ENCODE results near the gene SORCS2. TPM values are rescaled to one million over a fixed set of nuclear protein-coding genes. Genes with fewer than 3 reads are reported as not detected.
A peak's percentile ranks its signal among the peaks of the same experiment; 100 is the strongest.

SORCS2 gene
- total RNA-seq, 6 donors from 2014 or later = 2.2 to 28.3 (median 7.2) TPM

DNA sequence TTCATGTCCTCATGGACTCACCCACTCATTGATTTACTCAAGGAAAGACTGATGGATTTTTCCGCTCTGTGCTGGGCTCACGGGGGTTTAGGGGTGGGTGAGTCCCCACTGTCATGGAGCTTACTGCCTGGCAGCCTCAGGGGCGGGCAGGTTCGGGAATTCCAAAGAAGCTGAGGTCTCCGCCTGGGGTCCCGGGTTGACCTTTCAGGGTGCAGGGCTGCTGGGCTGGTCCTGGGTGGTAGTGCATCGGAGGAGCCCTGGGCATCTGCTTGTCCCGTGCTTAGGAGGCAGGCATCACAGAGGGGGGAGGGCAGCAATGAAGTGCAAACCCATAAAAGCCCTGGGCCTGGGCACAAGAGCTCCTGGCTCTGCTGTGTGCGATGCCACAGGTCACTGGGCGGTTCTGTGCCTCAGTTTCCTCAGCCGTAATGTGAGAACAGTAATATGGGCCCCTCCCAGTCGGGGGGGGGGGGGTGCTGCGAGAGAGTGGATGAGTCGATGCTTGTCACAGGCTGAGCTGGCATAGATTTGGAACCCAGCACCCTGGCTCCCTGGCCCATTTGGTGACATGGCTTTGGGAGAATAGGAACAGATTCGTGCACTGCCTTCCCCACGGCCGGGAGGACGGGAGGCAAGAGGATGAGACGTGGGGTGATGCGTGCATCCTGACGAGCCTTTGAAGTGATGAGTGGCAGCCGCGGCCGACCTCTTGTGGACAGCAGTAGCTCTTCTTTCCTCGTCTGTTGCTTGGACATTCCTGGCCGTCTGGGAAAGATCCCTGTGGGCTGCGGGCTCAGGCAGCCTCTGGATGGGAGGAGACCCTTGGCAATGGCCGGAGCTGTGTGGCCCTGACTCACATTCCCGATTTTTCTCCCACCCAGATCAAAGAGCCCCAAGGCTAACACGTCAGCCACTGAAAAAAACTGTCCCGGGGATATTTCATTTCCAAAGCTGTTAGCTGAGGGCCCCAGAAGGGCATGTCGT lies 200.4 kb downstream of the SORCS2 start:
- H3K27ac ChIP-seq = no peak overlapping the region
- TF ChIP-seq POLR2AphosphoS5 (IDR thresholded peaks at IDR 0.05) (no peak), EP300 (IDR thresholded peaks at IDR 0.05) (no peak), POLR2A (IDR thresholded peaks at IDR 0.05) (no peak)
- TF ChIP-seq, protein P1, sequence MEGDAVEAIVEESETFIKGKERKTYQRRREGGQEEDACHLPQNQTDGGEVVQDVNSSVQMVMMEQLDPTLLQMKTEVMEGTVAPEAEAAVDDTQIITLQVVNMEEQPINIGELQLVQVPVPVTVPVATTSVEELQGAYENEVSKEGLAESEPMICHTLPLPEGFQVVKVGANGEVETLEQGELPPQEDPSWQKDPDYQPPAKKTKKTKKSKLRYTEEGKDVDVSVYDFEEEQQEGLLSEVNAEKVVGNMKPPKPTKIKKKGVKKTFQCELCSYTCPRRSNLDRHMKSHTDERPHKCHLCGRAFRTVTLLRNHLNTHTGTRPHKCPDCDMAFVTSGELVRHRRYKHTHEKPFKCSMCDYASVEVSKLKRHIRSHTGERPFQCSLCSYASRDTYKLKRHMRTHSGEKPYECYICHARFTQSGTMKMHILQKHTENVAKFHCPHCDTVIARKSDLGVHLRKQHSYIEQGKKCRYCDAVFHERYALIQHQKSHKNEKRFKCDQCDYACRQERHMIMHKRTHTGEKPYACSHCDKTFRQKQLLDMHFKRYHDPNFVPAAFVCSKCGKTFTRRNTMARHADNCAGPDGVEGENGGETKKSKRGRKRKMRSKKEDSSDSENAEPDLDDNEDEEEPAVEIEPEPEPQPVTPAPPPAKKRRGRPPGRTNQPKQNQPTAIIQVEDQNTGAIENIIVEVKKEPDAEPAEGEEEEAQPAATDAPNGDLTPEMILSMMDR (IDR thresholded peaks at IDR 0.05) = no peak
- no peak overlapping the region for H3K4me3 ChIP-seq
- H3K36me3 ChIP-seq = no peaks in the 10 kb centered on the region
- ATAC-seq (ENCODE audit: low FRiP score in 2 of 2) = peak in 1 of 2 donors; percentile 93
- H3K27me3 ChIP-seq = no peaks in the 10 kb centered on the region
- peak; percentile 18 to 79 for DNase-seq
- 57 to 69% methylated on average over 18 to 31 of the region's 32 CpGs for WGBS, 2 donors
- H3K9me3 ChIP-seq = no peaks in the 10 kb centered on the region
- H3K4me1 ChIP-seq = peaks cover 0 to 2% (median under 1%) of the 10 kb centered on the region in 4 donors

GRCh38 chr4:7393601-7394575 lies 201.6 kb downstream of the SORCS2 start:
- H3K27ac ChIP-seq = no peak overlapping the region
- no peaks in the 10 kb centered on the region for H3K9me3 ChIP-seq
- TF ChIP-seq, protein P1 (IDR thresholded peaks at IDR 0.05) = no peak
- no peak for TF ChIP-seq EP300 (IDR thresholded peaks at IDR 0.05)
- TF ChIP-seq POLR2A (IDR thresholded peaks at IDR 0.05) = no peak
- no peak for TF ChIP-seq POLR2AphosphoS5 (IDR thresholded peaks at IDR 0.05)
- ATAC-seq (ENCODE audit: low FRiP score in 2 of 2) (no peak), DNase-seq (peak in 1 of 2 donors; percentile 18)
- no peaks in the 10 kb centered on the region for H3K36me3 ChIP-seq
- peaks cover 0 to 8% (median 4%) of the 10 kb centered on the region in 4 donors for H3K4me1 ChIP-seq
- 79 to 80% methylated on average over 25 to 29 of the region's 29 CpGs for WGBS, 2 donors
- no peaks in the 10 kb centered on the region for H3K27me3 ChIP-seq
- H3K4me3 ChIP-seq = no peak overlapping the region

DNA sequence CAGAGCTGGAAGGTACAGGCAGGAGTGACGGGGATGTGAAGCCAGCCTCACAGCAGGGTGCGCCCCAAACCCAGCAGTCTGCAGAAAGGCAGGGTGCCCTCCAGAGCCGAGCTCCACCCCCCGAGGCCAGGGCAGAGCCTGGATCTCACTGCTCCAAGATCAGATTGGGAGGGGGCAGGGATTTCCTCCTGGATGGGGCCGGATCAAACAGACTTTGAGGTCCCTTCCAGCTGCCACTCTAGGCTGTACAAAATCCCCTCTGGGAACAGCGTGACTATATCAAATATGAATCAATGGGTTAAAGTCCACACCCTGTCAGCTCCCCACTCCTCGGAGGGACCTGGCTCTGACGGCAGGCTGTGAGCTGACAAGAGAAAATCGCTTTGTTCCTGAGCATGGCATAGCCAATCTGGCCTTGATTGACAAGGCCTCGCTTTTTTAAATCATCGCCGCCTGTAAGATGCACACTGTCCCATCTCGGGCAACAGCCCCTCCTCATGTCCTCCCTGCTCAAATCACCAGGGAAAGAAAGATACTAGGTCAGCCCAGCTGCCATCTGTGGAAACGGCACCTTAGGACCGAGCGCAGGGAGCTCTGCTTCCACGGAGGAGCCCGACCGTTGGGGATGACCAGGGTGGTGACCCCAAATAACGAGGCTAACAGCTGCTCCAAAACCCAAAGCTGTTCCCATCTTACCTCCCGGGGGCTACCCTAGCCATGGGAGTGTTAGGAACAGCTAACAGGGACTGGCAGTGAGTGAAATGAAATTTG lies 202.5 kb downstream of the SORCS2 start:
- H3K4me3 ChIP-seq = no peak overlapping the region
- WGBS, 2 donors = 70 to 78% methylated on average over 16 to 21 of the region's 21 CpGs
- DNase-seq = peak in 1 of 2 donors; percentile 16
- H3K27ac ChIP-seq = no peak overlapping the region
- TF ChIP-seq EP300 (IDR thresholded peaks at IDR 0.05) = no peak
- no peak for TF ChIP-seq POLR2AphosphoS5 (IDR thresholded peaks at IDR 0.05)
- TF ChIP-seq POLR2A (IDR thresholded peaks at IDR 0.05) = no peak
- TF ChIP-seq, protein P1 (IDR thresholded peaks at IDR 0.05) = no peak
- H3K9me3 ChIP-seq = no peaks in the 10 kb centered on the region
- no peaks in the 10 kb centered on the region for H3K36me3 ChIP-seq
- peaks cover 0 to 8% (median 4%) of the 10 kb centered on the region in 4 donors for H3K4me1 ChIP-seq
- no peaks in the 10 kb centered on the region for H3K27me3 ChIP-seq
- no peak for ATAC-seq (ENCODE audit: low FRiP score in 2 of 2)

DNA sequence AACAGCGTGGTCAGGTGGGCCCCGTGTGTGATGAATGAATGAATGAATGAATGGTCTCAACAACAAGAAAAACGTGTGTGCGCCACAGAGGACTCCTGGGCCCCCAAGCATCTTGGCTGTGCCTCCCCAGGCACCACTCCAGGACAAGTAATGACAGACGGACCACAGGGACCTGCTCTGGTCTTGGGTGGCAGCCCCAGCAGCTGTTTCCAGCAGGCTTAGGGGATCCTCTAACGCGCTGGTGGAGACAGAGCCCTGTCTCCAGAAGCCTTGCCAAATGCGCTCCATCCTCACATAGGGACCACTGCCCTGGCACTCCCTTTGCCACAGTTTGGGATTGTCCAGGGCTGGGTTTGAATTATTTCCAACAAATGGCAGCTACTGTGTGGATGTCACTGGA lies 203.3 kb downstream of the SORCS2 start:
- Histone ChIP-seq H3K36me3 (no peaks in the 10 kb centered on the region), H3K4me3 (no peak overlapping the region), H3K4me1 (peaks cover 0 to 8% (median 4%) of the 10 kb centered on the region in 4 donors), H3K27me3 (no peaks in the 10 kb centered on the region), H3K9me3 (no peaks in the 10 kb centered on the region), H3K27ac (no peak overlapping the region)
- WGBS, 2 donors = 84 to 88% methylated on average over 7 to 8 of the region's 8 CpGs
- TF ChIP-seq POLR2AphosphoS5 (IDR thresholded peaks at IDR 0.05) (no peak), EP300 (IDR thresholded peaks at IDR 0.05) (no peak), POLR2A (IDR thresholded peaks at IDR 0.05) (no peak)
- TF ChIP-seq, protein P1 (IDR thresholded peaks at IDR 0.05) = no peak
- ATAC-seq (ENCODE audit: low FRiP score in 2 of 2) = no peak
- DNase-seq = peak in 1 of 2 donors; percentile 10
